ENCODE data around the gene IKZF1.

DNA sequence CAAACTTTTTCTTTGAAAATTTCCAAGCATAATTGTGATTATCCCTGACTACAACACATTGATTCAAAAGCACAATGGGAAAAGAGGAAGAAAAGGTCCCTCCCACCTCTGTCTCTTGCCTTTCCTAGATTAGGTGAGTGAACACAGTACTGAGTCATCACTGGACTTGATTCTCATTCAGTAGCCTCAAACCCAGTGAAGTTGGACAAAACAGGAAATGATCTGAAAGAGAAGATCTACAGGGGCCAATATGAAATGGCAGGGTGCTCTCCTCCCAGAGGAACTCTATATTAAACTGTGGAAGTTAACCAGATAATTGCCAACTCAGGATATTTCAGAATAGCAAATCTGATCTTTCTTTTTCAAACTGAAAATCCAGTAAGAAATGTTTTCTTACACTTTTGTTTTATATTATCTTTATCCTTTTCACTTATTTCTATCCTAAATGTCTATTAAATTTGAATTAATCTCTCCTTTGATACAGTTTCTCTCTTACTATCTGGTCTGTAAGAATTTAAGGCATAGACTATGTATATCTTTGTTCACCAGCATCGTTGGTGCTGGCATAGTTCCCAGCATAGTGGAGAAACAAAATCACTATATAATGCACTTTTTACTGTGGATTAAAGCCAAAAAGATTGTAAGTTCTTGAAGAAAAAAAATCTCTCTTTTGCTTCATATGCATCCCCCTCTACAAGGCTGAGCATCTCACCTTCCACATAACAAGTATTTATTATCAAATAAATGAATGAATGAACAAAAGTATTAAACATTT is 41.4 kb upstream of the IKZF1 start:
- TF ChIP-seq, protein P1, sequence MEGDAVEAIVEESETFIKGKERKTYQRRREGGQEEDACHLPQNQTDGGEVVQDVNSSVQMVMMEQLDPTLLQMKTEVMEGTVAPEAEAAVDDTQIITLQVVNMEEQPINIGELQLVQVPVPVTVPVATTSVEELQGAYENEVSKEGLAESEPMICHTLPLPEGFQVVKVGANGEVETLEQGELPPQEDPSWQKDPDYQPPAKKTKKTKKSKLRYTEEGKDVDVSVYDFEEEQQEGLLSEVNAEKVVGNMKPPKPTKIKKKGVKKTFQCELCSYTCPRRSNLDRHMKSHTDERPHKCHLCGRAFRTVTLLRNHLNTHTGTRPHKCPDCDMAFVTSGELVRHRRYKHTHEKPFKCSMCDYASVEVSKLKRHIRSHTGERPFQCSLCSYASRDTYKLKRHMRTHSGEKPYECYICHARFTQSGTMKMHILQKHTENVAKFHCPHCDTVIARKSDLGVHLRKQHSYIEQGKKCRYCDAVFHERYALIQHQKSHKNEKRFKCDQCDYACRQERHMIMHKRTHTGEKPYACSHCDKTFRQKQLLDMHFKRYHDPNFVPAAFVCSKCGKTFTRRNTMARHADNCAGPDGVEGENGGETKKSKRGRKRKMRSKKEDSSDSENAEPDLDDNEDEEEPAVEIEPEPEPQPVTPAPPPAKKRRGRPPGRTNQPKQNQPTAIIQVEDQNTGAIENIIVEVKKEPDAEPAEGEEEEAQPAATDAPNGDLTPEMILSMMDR (IDR thresholded peaks at IDR 0.05): no peak
- no peak for TF ChIP-seq POLR2A (IDR thresholded peaks at IDR 0.05)
